Measurements from ENCODE around the gene SRSF2.
"Not testable (repeated sequence)": the region's sequence is repeated elsewhere in the genome, so short reads cannot be mapped to it uniquely, and the experiment has no call there.

The SRSF2 gene

DNA sequence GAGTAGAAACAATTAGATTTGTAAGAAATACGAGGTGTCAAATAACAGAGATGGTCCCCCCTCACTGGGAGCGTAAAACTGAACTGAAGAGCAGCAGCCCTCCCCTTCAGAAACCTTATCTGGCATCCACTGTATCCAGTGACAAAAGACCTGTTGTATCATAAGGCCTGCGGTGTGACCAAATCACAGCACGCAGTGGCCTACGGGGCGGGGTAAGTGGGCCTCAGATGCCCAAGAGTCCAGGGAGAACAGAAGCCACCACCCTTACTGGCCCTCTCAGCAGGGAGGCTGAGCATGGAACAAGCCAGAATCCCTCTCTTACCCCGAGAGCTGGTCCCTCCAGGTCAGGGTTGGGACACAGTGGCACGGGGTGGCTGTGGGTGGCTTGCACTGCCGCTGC lies 16.2 kb downstream of the SRSF2 start:
- no peak for ATAC-seq
- DNase-seq = no peak

DNA sequence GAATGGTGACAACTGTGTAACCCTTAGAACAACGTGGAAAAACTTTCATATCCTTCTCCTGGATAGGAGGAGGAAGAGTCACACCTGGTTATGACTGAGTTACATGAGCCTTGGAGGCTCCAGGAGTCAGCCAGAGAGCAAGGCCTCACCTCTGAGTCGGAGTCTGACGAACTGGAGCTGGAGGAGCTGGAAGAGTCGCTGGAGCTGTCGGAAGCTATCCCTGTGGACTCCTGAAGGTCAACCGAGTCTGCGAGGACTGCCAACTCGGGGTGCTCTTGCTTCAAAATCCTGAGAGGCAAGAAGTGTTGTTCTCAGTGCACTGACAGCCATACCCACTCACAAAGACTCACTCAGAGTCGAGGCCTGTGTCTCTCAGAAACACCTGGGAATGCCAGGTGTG lies 16.9 kb downstream of the SRSF2 start:
- DNase-seq (no peak), ATAC-seq (no peak)

DNA sequence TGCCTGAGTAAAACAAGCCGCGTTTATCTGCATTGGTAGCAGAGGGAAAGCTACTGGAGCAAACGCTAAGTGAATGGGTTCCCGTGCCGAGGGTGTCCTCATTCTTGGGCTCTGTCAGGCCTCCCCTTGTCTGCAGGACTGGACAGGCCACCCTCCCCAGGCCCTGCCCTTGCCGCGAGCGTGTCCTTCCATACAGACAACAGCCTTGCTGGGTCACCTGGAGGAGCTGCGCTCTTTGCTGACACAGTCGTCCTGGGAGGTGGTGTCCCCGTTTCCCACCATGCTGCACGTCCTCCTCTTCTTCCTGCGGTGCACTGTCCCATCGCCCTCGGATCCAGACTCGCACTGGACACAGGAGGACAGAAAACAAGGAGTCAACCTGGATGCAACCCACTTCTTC lies 18.6 kb downstream of the SRSF2 start:
- ATAC-seq (no peak), DNase-seq (no peak)

DNA sequence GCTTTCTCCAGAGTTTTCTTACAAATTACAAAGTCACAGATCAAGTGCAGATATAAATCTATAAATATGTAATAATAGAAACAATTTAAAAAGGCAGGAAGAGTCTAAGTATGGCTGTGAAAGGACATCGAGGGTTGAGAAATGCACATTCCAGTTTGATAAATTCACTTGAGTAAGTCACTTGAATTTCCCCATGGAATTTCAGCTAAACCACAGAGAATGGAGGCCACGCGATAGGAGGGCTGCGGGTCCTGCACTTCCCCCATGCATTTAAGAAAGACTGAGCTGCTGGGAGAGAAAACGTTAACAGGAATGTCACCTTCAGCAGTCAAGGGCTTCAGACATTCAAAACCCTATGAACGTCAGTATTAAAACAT lies 20.3 kb downstream of the SRSF2 start:
- DNase-seq (no peak), ATAC-seq (no peak)

DNA sequence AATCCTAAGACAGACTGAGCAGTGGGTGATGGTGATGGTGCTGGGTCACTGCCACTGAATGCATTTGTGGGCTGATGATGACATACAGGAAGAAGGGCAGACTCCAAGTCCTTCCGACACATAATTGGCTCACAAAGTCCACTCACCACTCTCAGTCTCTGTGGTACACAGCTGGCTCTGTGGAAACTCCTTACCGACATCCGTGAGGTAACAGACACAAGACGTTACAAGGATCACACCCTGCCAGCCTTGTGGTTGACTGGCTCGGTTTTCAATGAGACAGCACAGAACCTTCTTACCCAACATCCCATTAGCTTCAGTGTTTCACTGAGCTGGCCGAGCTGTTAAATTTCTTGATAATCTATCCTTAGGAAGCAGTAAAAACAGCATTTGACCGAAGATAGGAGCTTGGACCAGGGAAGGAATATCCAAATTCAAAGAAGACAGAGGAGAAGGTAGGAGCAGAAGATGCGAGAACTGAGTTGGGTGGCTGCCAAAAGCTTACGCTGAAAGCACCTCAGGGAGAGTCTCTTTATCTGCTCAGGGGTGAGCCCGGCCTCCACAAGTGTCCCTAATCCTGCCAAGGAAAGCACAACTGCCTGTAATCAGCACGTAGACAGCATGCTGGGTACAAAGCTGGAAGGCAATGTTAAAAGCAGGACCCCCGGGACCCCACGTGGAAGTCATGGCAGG lies 20.8 kb downstream of the SRSF2 start:
- DNase-seq (peak; percentile 67), ATAC-seq (peak; percentile 94)

DNA sequence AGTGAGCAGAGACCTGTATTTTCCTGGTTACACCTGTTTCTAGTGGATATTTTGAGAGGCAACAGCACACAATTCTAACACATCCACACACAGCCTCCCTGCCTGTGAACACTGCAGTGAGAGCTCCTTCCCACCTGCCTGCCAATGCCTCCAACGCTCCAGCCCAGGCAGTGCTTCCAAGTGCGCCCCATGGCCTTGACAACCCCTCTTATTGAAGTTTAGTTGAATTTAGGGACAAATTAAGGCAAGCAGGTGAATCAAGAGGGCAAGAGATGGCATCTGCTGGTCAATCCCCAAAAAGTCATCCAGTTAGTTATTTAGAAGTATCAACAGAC lies 21.7 kb downstream of the SRSF2 start:
- ATAC-seq (no peak), DNase-seq (no peak)

DNA sequence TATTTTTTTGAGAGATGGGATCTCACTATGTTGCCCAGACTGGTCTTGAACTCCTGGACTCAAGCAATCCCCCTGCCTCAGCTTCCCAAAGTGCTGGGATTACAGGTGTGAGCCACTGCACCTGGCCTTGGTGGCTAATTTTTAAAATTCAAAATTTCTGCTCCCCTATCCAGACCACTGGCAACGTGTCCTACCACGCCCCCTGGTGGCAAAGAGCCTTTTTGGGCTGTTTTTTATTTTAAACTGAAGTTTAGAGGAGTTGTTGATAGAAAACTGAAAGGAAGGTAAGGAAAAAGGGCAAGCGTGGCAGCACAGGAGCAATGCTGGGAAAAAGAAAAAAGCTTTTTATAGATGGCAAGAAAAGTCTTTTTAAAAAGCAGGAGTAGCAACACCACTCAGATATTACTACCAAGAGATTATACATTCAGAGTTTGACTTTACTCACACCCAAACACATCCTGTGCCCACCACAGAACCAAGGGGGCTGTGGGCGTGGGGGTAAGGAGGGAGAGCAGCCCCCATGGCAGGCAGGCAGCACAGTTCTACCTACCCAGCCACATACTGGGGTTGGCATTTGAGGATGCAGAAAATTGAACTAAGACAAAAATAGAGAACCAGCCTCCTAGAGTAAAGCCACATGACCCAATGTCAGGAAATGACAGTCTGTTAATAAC lies 22.2 kb downstream of the SRSF2 start:
- ATAC-seq (no peak), DNase-seq (peak; percentile 86)

DNA sequence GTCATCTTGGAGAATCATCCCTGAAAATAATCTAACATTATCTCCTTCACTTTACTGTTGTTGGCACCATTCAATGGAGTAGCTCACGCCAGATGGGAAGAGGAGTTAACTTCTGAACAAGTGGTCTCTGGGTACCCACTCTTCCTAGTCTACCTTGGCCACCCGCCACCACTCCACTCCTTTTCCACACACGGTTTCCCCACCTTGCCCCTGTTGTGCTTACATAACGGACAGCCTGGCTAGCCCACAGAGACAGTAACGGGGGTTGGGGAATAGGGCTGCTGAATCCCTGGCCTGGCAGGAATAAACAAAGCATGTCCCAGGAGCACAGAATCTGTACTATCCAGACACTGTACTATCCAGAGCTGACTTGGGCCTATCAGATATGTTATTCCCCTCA lies 22.8 kb downstream of the SRSF2 start:
- DNase-seq (no peak), ATAC-seq (no peak)

DNA sequence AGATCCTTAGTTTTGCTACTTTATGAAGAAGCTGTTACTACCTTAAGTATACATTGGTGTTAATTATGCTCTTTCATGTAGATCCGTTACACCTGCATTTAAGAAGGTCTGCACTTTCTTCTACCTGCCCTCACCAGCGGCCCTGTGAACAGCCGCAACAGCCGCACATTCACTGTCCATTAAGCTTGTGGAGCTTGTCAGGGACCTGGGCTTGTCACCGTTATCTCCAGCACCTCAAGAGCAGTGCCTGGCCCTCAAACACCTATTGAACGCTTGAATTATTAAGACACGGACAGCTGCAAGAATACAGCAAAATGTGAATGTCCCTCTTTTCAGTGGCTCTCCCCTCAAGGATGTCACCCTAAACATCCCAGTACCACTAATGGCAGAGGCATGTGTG lies 23.4 kb downstream of the SRSF2 start:
- no peak for ATAC-seq

DNA sequence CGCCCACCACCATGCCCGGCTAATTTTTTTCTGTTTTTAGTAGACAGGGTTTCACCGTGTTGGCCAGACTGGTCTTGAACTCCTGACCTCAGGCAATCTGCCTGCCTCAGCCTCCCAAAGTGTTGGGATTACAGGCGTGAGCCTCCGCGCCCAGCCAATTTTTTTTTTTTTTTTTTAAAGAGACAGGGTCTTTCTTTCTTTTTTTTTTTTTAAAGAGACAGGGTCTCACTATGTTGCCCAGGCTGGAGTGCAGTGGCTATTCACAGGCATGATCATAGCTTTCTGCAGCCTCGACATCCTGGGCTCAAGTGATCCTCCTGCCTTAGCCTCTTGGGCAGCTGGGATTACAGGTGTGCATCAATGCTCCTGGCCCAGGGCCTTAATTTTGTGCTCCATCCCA lies 24.8 kb downstream of the SRSF2 start:
- ATAC-seq, DNase-seq: not testable (repeated sequence)

More for the DNA sequence above, 23.4 kb downstream of the SRSF2 start:
- no peak for DNase-seq

DNA sequence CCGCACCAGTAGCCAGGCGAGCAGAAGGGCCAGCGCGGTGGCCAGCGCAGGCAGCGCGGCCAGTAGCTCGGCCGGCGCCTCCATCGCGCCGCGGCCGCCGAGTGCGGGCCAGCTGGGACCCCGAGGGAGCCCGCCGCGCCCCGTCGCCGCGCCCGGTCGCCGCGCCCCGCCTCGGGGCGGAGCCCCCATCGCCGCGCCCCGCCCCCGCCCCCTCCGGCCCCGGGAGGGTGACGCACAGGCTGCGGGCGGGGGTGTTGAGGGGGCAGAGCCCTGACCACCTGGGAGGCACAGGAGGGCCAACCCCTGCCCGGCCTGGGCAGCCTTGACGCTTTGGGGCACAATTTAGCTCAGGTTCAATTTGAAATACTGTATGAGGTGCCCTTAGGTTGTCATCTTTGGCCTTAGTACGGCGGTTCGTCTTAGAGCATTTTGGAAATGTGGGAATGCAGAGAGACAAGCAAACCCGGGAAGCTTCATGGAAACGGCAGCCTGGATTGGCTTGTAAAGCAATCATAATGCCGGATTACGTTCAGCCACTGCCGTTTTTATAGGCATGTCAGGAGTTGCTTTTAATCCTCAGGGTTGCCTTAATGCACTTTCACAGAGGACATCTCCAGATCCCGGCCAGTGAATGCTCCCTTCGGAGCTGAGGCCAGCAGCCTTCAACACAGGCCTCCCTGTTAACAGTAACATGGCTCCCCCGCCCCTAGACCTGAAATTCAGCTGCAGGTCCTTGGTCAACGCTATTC lies 26.1 kb downstream of the SRSF2 start, which contains the start of gene MXRA7:
TSS of gene MXRA7 (minus strand) at position 103 of the 749 bp plus-strand sequence. CDS start at position 84, 19 bp downstream.
- DNase-seq (peak; percentile 77), ATAC-seq (peak; percentile 73)

DNA sequence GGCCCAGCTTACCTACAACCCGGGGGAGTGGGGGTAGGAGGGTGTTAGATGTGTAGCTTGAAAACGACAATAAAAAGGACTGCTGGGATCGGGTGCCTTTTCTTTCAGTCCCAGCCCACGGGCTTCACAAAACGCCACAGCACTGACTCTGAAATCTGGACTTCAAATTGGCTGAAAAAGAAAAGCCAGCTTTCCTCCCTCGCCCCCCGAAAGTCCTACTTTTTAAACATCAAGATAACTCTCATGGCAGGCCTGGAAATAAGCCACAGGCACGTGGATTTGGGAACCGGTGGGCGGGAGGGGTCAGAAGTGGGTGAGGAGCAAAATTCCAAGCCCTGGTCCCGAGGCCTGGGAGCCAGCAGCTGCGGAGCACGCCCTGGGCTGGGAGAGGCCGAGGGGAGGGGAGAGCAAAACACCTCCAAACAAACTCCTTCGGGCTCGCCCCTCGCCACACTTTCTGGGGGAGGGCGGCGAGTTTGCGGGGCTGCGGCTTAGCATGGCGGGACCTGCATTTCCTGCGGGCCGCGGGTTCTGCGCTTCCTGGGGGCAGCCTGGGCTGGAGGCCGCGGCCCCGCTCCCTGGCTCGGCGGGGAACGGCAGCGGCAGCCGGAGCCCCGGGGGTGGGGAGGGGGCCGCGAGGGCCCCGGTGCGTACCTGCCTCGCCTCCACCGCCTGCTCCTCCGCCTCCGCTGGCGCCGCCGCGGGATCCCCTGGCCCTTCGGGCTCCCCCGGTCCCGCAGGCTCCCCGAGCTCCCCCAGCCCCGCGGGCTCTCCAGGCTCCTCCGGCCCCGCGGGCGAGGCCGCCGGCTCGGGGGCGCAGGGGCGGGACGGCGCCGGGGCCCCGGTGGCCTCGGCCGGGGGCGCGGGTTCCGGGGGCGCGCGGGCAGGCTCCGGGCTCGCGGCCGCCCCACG lies 26.9 kb downstream of the SRSF2 start:
- DNase-seq (peak; percentile 31), ATAC-seq (peak; percentile 19)

DNA sequence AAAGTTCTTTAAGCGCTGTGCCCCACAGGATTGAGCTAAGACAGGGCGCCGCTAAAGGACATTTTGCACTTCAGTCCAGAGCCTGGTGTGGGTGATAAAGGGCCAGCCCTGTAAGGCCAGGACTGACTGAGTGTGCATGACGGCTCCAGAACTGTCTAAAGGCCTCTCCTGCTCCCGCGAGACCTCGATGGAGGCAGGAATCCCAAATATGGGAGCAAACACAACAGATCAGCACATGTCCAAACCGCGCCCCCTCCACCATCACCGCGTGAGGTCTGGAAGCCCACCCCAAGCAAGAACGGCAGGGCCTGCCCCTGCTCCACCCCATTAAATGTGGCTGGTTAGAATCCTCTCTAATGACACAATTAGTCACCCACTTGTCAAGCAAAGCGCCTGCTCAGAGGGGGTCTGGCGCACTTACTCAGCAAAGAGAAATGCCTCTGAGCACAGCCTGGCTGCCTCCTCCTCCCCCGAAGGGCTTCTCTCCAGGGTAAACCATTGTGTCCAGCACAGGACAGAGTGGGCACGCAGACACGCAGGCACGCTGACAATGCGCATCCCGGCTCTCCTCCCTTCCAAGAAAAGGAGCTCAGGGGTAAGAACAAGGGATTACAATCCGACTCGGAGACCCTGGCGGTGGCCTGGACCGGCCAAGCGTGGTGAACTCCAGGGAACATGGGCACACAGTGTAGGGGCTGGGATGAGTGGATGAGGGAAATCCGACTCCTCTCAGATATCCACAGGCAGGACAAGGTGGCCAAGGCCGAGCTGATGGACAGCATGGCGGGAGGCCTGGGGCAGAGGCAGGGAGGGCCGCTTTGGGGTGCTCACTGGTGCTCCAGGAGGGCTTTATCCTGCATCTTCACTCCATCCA lies 27.8 kb downstream of the SRSF2 start:
- DNase-seq (no peak), ATAC-seq (no peak)

DNA sequence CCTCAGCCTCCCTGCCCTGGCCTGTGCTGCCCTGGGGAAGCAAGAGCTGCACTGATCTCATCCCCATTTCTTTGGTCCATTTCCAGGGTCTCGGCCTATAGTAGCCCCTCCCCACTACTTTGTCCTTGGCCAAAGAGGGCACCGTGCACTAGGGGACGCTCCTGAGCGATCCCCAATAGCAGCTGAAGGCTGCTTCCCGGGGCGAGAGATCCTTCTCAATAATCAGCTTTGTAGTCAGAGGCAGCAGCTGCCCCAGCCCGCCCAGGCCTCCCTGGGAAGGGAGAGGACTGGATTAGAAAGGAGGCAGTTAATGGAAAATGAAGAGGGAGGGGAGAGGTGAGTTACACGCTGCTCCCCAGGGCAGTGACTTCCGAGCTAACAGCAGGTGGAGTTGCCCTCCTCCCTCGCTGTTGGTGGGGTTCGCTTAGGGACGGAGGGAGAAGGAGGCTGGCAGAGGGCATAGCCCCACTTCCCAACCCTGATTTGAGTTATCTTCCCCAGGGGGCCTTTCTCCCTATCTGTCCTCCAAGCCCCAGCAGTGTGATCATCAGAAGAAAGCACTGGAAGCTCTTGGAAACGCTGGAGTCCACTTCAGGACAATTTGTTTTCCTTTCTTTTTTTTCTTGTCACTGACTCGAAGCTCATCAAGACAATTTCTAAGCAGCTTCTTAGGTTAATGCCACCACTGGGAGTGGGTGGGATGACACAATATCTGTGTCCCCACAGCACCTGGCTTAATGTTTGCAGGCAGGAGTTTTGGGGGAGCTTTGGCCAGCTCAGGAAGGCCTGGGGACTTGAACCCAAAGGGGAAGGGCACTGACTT lies 28.9 kb downstream of the SRSF2 start:
- DNase-seq (no peak), ATAC-seq (no peak)

DNA sequence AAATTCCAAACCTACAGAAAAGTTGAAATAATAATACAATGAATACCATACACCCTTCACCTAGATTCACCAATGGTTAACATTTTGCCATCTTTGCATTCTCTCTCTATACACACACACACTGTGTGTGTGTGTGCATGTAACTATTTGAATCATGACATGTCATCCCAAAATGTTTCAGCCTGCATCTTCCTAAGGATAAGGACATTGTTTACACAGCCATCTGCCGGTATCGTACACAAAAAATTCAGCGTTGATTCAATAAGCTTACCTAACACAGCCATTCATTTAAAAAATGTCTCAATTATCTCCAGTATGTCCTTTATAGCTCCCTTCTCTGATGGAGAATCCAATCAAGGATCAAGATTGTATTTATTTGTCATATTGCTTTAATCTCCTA lies 30.3 kb downstream of the SRSF2 start:
- DNase-seq (no peak), ATAC-seq (no peak)

DNA sequence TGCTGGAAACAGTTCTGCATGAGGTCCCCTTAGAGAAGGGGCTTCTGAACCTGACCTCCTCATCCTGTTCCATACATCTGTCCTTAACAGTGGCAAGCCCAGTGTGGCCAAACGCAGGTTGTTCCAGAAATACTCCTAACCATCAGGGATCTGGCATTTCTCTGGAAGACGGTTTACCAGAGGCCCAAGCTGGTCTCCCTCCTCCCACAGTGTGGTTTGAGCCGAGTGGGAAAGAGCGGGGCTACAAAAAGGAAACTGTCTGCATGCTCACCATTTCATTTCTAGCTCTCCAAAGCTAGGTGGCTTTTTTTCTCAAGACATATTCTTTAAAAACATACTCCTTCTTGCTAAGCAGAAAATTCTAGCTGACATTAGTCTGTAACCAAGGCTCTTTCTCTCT lies 32.3 kb downstream of the SRSF2 start:
- ATAC-seq (no peak), DNase-seq (no peak)

DNA sequence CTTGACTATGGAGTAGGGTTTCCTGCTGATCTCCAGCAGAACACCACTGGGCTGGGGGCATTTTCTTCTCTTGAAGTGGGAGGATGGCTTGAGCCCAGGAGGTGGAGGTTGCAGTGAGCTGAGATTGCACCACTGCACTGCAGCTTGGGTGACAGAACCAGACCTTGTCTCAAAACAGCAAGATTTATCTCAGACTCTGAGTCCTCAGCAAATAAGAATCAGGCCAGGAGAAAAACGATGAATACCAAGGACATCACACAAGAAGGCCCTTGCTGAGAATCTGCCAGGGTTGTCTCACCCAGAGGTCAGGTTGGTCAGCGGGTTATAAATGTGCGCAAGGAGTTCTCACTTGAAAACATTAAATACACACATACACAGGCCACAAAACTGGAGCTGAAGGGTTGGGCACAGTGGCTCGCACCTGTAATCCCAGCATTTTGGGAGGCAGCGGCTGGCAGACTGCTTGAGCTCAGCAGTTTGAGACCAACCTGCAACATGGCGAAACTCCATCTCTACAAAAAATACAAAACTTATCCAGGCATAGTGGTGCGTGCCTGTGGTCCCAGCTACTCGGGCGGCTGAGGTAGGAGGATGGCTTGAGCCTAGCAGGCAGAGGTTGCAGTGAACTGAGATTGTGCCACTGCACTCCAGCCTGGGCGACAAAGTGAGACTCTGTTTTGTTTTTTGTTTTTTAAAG lies 34.0 kb downstream of the SRSF2 start:
- ATAC-seq (no peak), DNase-seq (no peak)

DNA sequence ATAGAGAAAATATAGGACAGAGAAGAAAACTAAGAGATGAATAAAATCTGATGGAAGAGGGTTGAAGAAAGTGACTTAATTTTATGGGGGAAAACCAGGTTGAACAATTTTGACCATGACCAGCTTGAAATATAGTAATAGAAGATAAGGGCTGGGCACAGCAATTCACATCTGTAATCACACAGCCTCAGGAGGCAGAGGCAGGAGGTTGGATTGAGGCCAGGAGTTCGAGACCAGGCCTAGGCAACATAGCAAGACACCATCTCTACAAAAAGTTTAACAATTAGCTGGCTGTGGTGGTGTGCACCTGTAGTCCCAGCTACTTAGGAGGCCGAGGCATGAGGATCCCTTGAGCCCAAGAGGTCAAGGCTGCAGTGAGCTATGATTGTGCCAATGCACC lies 35.1 kb downstream of the SRSF2 start:
- no peak for ATAC-seq
- no peak for DNase-seq

DNA sequence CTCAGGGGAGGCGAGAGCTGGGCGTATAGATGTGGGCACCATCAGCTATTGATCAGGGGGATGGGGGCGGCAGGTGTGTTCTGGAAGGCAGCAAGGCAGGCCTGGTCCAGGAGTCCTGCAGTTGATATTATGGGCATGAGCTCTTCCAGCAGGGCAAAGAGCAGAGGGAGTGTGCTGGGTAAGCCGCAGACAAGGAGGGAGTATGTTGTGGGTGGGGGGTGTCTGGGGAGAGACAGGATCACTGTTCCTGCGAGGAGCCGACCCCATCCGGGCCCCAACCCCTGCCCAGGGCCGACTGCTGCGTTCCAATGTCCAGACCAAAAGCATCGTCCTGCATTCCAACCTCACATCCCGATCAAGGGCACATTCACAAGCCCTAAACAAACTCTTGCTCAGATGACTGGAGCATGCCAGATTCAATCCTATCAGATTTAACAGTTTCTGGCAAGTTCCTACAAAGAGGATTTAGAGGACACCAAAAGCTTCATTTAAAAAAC lies 35.6 kb downstream of the SRSF2 start:
- DNase-seq = no peak
- ATAC-seq = no peak

Measured in stimulated activated naive CD8-positive, alpha-beta T cell treated with anti-CD3 and anti-CD28 coated beads, Interleukin-15, Interleukin-2, amounts not matched to agents 100 U/mL and 50 U/mL, for 24 hours (primary cell).